ENCODE measurements around the gene SAMD4A.

DNA sequence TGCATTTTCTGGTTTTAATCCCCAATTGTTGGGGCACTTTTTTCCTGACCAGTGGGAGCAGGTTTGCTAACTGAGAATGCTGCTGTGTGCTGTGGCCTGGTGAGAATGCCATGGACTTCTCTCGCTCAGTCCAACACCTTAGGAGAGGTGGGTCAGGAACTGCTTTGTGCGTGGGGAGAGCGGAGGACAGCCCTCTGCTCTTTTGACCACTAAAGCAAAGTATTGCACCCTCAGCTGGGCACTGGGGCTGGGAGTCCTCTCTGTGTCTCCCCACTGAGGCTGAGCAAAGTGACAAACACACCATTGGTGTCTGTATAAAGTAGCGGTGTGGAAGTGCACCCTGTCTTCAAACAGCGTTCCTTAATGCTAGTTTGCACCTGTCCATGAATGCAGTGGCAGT, 136.2 kb downstream of the SAMD4A start:
- TF ChIP-seq POLR2A (IDR thresholded peaks at IDR 0.05) = no peak
- TF ChIP-seq, protein P1, sequence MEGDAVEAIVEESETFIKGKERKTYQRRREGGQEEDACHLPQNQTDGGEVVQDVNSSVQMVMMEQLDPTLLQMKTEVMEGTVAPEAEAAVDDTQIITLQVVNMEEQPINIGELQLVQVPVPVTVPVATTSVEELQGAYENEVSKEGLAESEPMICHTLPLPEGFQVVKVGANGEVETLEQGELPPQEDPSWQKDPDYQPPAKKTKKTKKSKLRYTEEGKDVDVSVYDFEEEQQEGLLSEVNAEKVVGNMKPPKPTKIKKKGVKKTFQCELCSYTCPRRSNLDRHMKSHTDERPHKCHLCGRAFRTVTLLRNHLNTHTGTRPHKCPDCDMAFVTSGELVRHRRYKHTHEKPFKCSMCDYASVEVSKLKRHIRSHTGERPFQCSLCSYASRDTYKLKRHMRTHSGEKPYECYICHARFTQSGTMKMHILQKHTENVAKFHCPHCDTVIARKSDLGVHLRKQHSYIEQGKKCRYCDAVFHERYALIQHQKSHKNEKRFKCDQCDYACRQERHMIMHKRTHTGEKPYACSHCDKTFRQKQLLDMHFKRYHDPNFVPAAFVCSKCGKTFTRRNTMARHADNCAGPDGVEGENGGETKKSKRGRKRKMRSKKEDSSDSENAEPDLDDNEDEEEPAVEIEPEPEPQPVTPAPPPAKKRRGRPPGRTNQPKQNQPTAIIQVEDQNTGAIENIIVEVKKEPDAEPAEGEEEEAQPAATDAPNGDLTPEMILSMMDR (IDR thresholded peaks at IDR 0.05) = no peak

Measured in lower leg skin (tissue), 3 donors.